GM12878 (cell line): Measurements from ENCODE around the gene PCK1. TPM values are rescaled to one million over a fixed set of nuclear protein-coding genes. Genes with fewer than 3 reads are reported as not detected.

Source experiments
- ATAC-seq: fragments of 200-7000 bp; cut with Tn5 transposase; 3 replicates; pipeline ENCODE4 v1.9.1; 2020; ENCODE audit warnings: mild to moderate bottlenecking, moderate library complexity
- BruUV-seq: library from RNA; stranded (reverse); fragments of 400-500 nt; replicated peaks from 2 replicates; lab custom pipeline; 2021; lab: Mats Ljungman, UMichigan
- CTCF ChIA-PET: fragments of 300-600 bp; sonication (Branson Sonifier 250); formaldehyde crosslinking; extraction: SDS; loops from one replicate; lab custom pipeline; 2021; ENCODE audit warnings: inconsistent platforms; lab: Yijun Ruan, JAX
- POLR2A ChIA-PET: fragments of 350-600 bp; formaldehyde crosslinking; extraction: SDS; loops from one replicate; lab custom pipeline; 2021; ENCODE audit warnings: inconsistent platforms; lab: Charles Lee
- RAD21 ChIA-PET: fragments of 300-600 bp; sonication (Branson Sonifier 250); formaldehyde crosslinking; loops from one replicate; lab custom pipeline; 2023; ENCODE audit warnings: antibody characterized with exemption; ENCODE audit not compliant: unreplicated experiment; lab: Charles Lee
- SMC1A ChIA-PET: fragments of 300-600 bp; sonication (Branson Sonifier 250); formaldehyde crosslinking; loops from one replicate; lab custom pipeline; 2023; ENCODE audit not compliant: unreplicated experiment, uncharacterized antibody; lab: Charles Lee
- DNase-seq: peaks from one replicate; pipeline ENCODE4 v3.0.0-alpha.2; 2011; ENCODE audit warnings: low read depth, low spot score
- FAIRE-seq: peaks from 3 replicates; lab custom pipeline; 2011; peaks lifted over from hg19 to GRCh38; lab: Jason Lieb, UNC
- H2AFZ ChIP-seq: 2 replicates; pipeline ENCODE4 v1.6.0; 2011; ENCODE audit warnings: low read depth, low read length, control low read depth; ENCODE audit not compliant: control insufficient read depth
- H3K27ac ChIP-seq: 2 replicates; pipeline ENCODE4 v1.5.1; 2011; ENCODE audit warnings: control low read depth; ENCODE audit not compliant: control insufficient read depth, insufficient read depth
- H3K27me3 ChIP-seq, 2 experiments: replicated peaks in 1 of 2; 2 replicates each; pipeline versions ENCODE4 v1.6.0 to v1.6.1; 2011; ENCODE audit warnings: low read length in 1 of 2; ENCODE audit not compliant: control insufficient read depth in 2 of 2, insufficient read depth in 2 of 2
- H3K36me3 ChIP-seq, 2 experiments: 2 replicates each; pipeline ENCODE4 v1.5.1; 2011; ENCODE audit warnings: low read length in 1 of 2; ENCODE audit not compliant: control insufficient read depth in 2 of 2, insufficient read depth in 2 of 2
- H3K4me1 ChIP-seq: 2 replicates; pipeline ENCODE4 v1.6.1; 2011; ENCODE audit warnings: mild to moderate bottlenecking, low read length, moderate library complexity, mixed read lengths; ENCODE audit not compliant: control insufficient read depth, insufficient read depth
- H3K4me2 ChIP-seq: 2 replicates; pipeline ENCODE4 v1.6.0; 2011; ENCODE audit warnings: control low read depth; ENCODE audit not compliant: control insufficient read depth, insufficient read depth
- H3K4me3 ChIP-seq: fragments of 200-600 bp; sonication (generic); 2 replicates; pipeline ENCODE4 v1.5.1; 2016
- H3K79me2 ChIP-seq: 2 replicates; pipeline ENCODE4 v1.6.0; 2011; ENCODE audit warnings: low read length; ENCODE audit not compliant: control insufficient read depth, insufficient read depth
- H3K9ac ChIP-seq: 2 replicates; pipeline ENCODE4 v1.8.0; 2011; ENCODE audit warnings: low read length, control low read depth, mixed read lengths; ENCODE audit not compliant: control insufficient read depth, insufficient read depth
- H3K9me3 ChIP-seq: replicated peaks from 3 replicates; pipeline ENCODE4 v1.5.1; 2011; ENCODE audit warnings: mild to moderate bottlenecking, low read length; ENCODE audit not compliant: control insufficient read depth, insufficient read depth
- H4K20me1 ChIP-seq: 2 replicates; pipeline ENCODE4 v1.6.0; 2011; ENCODE audit not compliant: control insufficient read depth, insufficient read depth
- ETV6 ChIP-seq, 2 experiments: fragments of 450-650 bp in 1 of 2; IDR thresholded peaks in 1 of 2; conservative IDR thresholded peaks in 1 of 2; 2 replicates each; pipeline ENCODE4 v1.6.1; 2014; ENCODE audit warnings: antibody characterized with exemption in 1 of 2, borderline replicate concordance in 1 of 2, low read depth in 1 of 2, mild to moderate bottlenecking in 1 of 2, moderate library complexity in 1 of 2
- JUND ChIP-seq: IDR thresholded peaks from 2 replicates; pipeline ENCODE4 v1.6.1; 2012; ENCODE audit warnings: low read depth, mild to moderate bottlenecking, low read length, improper control_type of control experiment, moderate library complexity
- PAX8 ChIP-seq: fragments of 450-650 bp; IDR thresholded peaks from 2 replicates; pipeline ENCODE4 v1.6.1; 2017; ENCODE audit warnings: mild to moderate bottlenecking, moderate library complexity
- POU2F2 ChIP-seq: IDR thresholded peaks from 3 replicates; pipeline ENCODE4 v1.6.1; 2011; ENCODE audit warnings: low read depth, mild to moderate bottlenecking, low read length, borderline replicate concordance
- RUNX3 ChIP-seq: IDR thresholded peaks from 2 replicates; pipeline ENCODE4 v1.6.1; 2012; ENCODE audit warnings: low read length, inconsistent platforms
- TCF7 ChIP-seq: IDR thresholded peaks from 2 replicates; pipeline ENCODE4 v1.6.1; 2014; ENCODE audit warnings: antibody characterized with exemption, borderline replicate concordance
- WGBS: methylation state at CpG from one replicate; pipeline ENCODE4 v1.1.6; 2016; ENCODE audit warnings: low lambda C conversion rate; ENCODE audit not compliant: insufficient replicate concordance, insufficient coverage; ENCODE audit errors: missing lambda C conversion rate; 5-methylcytosine and 5-hydroxymethylcytosine counted together
- in situ Hi-C: fragments of 300-500 bp; cut with MboI; formaldehyde crosslinking; loops from 9 replicates; pipeline ENCODE4 v1.14.3; 2018; ENCODE audit warnings: mixed read lengths
- intact Hi-C: fragments of 100-400 bp; cut with micrococcal nuclease; formaldehyde crosslinking; loops from one replicate; pipeline ENCODE4 v1.14.2; 2022; ENCODE audit not compliant: unreplicated experiment
- polyA plus RNA-seq, 11 experiments: library from polyadenylated mRNA; depleted of rRNA in 4 of 11; unstranded in 6 of 11; stranded (reverse) in 5 of 11; fragments of >200 nt; fragmentation: Nextera tagmentation in 4 of 11; fragmentation: Illumina TruSeq in 1 of 11; extraction: Ambion mirVana in 4 of 11; extraction: Trizol in 1 of 11; gene quantifications; 1 replicate in 1 of 11; 2 replicates in 10 of 11; pipeline versions ENCODE4 v1.2.1 to v1.2.3, GENCODE V29; 2011 to 2016; ENCODE audit warnings: inconsistent platforms in 2 of 11, missing spikeins in 2 of 11, low read depth in 1 of 11
- total RNA-seq, 4 experiments: library from RNA; depleted of rRNA in 3 of 4; stranded (reverse); fragments of >200 nt in 3 of 4; fragmentation: Illumina TruSeq in 1 of 4; extraction: Trizol in 1 of 4; gene quantifications; 2 replicates each; pipeline versions ENCODE4 v1.2.1 to v1.2.3, GENCODE V29; 2013 to 2021
- TF ChIP-seq, protein P1 (sequence below): fragments of 150-350 bp; IDR thresholded peaks from 2 replicates; pipeline ENCODE4 v1.6.1; 2014; ENCODE audit warnings: mild to moderate bottlenecking, low read depth, low read length
- TF ChIP-seq, protein P2 (sequence below): fragments of 450-650 bp; IDR thresholded peaks from 2 replicates; pipeline ENCODE4 v1.6.1; 2017; ENCODE audit warnings: mild to moderate bottlenecking, moderate library complexity
- TF ChIP-seq, protein P3 (sequence below): IDR thresholded peaks from 2 replicates; pipeline ENCODE4 v1.6.1; 2012; ENCODE audit warnings: low read depth, low read length, improper control_type of control experiment
- TF ChIP-seq, protein P4 (sequence below): IDR thresholded peaks from 2 replicates; pipeline ENCODE4 v1.6.1; 2011; ENCODE audit warnings: low read depth, mild to moderate bottlenecking, low read length, moderate library complexity, borderline replicate concordance; ENCODE audit errors: extremely low read depth
- TF ChIP-seq, protein P5 (sequence below): IDR thresholded peaks from 2 replicates; pipeline ENCODE4 v1.6.1; 2012; ENCODE audit warnings: low read length, inconsistent platforms
- TF ChIP-seq, protein P6 (sequence below): IDR thresholded peaks from 2 replicates; pipeline ENCODE4 v1.6.1; 2012; ENCODE audit warnings: low read depth, low read length, improper control_type of control experiment

The PCK1 gene
- total and polyA plus RNA-seq, 10 of the 15 experiments (the other 5 are each of a cell fraction or from before 2014, with no cell fraction given), result 0.02 to 0.33 (median 0.09) TPM; not detected in 5

DNA sequence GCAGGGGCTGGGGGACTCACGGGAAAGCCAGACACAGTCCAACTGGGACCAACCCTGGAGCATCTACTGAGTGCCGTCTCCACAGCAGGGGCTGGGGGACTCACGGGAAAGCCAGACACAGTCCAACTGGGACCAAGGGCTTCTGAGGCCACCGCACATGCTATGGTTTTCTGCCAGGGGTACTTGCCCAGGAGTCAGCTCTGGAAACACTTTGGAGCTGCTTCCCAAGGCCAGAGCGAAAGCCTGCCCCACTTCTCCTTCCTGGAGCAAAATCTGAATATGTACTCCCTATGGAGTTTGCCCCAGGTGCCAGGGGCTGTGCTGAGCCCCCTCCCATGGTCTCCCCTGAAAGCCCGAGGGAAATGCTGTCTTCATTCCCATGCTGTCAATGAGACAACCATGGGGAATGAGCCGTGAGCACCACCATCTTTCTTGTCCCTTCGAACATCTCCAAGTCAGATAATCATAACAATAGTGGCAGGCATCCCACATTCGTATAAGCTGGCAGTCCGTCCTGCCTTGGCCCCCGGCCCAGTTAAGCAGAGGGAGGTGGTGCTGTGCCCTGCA is 18.5 kb downstream of the PCK1 start:
- Histone ChIP-seq H2AFZ (no peak overlapping the region), H3K9ac (no peak overlapping the region), H3K4me3 (no peak overlapping the region), H3K36me3 (no peaks in the 10 kb centered on the region), H4K20me1 (no peaks in the 10 kb centered on the region), H3K9me3 (no peaks in the 10 kb centered on the region), H3K27me3 (no peaks in the 10 kb centered on the region; a peak in 2 of 4 replicates), H3K27ac (no peak overlapping the region), H3K4me2 (no peak overlapping the region), H3K4me1 (no peaks in the 10 kb centered on the region), H3K79me2 (no peaks in the 10 kb centered on the region)
- no TSS peak for BruUV-seq
- no peak for DNase-seq
- intact Hi-C loops (no loop called here), in situ Hi-C loops (no loop called here)
- WGBS, result 22% methylated on average over 11 of the region's 11 CpGs
- ATAC-seq, result no peak
- FAIRE-seq, result no peak
- POLR2A ChIA-PET, result no interaction called here
- SMC1A ChIA-PET, result interaction anchor here (0.7 to 0.9 kb wide), 2 partner anchors 196 to 207 kb away, joined by 3 read pairs; no protein-coding TSS in a partner anchor
- RAD21 ChIA-PET, result interaction anchor here (1.7 kb wide), 1 partner anchor 80 kb away, joined by 4 read pairs; no protein-coding TSS in a partner anchor
- CTCF ChIA-PET, result no interaction called here
- TF ChIP-seq PAX8 (no peak), JUND (no peak), ETV6 (conservative IDR thresholded peaks at IDR 0.05 in 1 of 2, IDR thresholded peaks at IDR 0.05 in 1 of 2; ENCODE audit: borderline replicate concordance in 1 of 2, low read depth in 1 of 2) (no peak), RUNX3 (no peak), POU2F2 (no peak), TCF7 (no peak)
- TF ChIP-seq, protein P1, sequence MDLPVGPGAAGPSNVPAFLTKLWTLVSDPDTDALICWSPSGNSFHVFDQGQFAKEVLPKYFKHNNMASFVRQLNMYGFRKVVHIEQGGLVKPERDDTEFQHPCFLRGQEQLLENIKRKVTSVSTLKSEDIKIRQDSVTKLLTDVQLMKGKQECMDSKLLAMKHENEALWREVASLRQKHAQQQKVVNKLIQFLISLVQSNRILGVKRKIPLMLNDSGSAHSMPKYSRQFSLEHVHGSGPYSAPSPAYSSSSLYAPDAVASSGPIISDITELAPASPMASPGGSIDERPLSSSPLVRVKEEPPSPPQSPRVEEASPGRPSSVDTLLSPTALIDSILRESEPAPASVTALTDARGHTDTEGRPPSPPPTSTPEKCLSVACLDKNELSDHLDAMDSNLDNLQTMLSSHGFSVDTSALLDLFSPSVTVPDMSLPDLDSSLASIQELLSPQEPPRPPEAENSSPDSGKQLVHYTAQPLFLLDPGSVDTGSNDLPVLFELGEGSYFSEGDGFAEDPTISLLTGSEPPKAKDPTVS, result no peak
- TF ChIP-seq, protein P2, sequence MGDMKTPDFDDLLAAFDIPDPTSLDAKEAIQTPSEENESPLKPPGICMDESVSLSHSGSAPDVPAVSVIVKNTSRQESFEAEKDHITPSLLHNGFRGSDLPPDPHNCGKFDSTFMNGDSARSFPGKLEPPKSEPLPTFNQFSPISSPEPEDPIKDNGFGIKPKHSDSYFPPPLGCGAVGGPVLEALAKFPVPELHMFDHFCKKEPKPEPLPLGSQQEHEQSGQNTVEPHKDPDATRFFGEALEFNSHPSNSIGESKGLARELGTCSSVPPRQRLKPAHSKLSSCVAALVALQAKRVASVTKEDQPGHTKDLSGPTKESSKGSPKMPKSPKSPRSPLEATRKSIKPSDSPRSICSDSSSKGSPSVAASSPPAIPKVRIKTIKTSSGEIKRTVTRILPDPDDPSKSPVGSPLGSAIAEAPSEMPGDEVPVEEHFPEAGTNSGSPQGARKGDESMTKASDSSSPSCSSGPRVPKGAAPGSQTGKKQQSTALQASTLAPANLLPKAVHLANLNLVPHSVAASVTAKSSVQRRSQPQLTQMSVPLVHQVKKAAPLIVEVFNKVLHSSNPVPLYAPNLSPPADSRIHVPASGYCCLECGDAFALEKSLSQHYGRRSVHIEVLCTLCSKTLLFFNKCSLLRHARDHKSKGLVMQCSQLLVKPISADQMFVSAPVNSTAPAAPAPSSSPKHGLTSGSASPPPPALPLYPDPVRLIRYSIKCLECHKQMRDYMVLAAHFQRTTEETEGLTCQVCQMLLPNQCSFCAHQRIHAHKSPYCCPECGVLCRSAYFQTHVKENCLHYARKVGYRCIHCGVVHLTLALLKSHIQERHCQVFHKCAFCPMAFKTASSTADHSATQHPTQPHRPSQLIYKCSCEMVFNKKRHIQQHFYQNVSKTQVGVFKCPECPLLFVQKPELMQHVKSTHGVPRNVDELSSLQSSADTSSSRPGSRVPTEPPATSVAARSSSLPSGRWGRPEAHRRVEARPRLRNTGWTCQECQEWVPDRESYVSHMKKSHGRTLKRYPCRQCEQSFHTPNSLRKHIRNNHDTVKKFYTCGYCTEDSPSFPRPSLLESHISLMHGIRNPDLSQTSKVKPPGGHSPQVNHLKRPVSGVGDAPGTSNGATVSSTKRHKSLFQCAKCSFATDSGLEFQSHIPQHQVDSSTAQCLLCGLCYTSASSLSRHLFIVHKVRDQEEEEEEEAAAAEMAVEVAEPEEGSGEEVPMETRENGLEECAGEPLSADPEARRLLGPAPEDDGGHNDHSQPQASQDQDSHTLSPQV, result no peak
- TF ChIP-seq, protein P3, sequence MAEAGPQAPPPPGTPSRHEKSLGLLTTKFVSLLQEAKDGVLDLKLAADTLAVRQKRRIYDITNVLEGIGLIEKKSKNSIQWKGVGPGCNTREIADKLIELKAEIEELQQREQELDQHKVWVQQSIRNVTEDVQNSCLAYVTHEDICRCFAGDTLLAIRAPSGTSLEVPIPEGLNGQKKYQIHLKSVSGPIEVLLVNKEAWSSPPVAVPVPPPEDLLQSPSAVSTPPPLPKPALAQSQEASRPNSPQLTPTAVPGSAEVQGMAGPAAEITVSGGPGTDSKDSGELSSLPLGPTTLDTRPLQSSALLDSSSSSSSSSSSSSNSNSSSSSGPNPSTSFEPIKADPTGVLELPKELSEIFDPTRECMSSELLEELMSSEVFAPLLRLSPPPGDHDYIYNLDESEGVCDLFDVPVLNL, result no peak
- TF ChIP-seq, protein P4, sequence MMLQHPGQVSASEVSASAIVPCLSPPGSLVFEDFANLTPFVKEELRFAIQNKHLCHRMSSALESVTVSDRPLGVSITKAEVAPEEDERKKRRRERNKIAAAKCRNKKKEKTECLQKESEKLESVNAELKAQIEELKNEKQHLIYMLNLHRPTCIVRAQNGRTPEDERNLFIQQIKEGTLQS, result no peak
- TF ChIP-seq, protein P5, sequence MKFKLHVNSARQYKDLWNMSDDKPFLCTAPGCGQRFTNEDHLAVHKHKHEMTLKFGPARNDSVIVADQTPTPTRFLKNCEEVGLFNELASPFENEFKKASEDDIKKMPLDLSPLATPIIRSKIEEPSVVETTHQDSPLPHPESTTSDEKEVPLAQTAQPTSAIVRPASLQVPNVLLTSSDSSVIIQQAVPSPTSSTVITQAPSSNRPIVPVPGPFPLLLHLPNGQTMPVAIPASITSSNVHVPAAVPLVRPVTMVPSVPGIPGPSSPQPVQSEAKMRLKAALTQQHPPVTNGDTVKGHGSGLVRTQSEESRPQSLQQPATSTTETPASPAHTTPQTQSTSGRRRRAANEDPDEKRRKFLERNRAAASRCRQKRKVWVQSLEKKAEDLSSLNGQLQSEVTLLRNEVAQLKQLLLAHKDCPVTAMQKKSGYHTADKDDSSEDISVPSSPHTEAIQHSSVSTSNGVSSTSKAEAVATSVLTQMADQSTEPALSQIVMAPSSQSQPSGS, result no peak
- TF ChIP-seq, protein P6, sequence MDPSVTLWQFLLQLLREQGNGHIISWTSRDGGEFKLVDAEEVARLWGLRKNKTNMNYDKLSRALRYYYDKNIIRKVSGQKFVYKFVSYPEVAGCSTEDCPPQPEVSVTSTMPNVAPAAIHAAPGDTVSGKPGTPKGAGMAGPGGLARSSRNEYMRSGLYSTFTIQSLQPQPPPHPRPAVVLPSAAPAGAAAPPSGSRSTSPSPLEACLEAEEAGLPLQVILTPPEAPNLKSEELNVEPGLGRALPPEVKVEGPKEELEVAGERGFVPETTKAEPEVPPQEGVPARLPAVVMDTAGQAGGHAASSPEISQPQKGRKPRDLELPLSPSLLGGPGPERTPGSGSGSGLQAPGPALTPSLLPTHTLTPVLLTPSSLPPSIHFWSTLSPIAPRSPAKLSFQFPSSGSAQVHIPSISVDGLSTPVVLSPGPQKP, result no peak
